ENCODE measurements around the gene PORCN.
A peak's percentile ranks its signal among the peaks of the same experiment; 100 is the strongest.

PORCN gene

GRCh38 chrX:48468693-48469691 lies 39.8 kb upstream of the PORCN start:
- Histone ChIP-seq H3K4me1 (ENCODE audit: insufficient read depth, low read length, severe bottlenecking) (peaks cover 25% of the 10 kb centered on the region), H3F3A (ENCODE audit: insufficient read depth, low read length) (no peaks in the 10 kb centered on the region), H3K27me3 (ENCODE audit: insufficient read depth, low read length) (no peaks in the 10 kb centered on the region), H3K36me3 (ENCODE audit: insufficient read depth, low read length) (no peaks in the 10 kb centered on the region), H3K9me2 (ENCODE audit: low read depth, low read length) (no peaks in the 10 kb centered on the region), H2AFZ (ENCODE audit: low read length) (no peak overlapping the region), H3K4me3 (ENCODE audit: low read depth, low read length, poor library complexity, severe bottlenecking) (peak overlapping the region; percentile 74), H3K27ac (ENCODE audit: low read depth, low read length, poor library complexity, severe bottlenecking) (peak overlapping the region; percentile 35), H3K79me2 (ENCODE audit: insufficient read depth, low read length) (no peaks in the 10 kb centered on the region), H4K20me1 (ENCODE audit: insufficient read depth, low read length) (no peaks in the 10 kb centered on the region), H3K4me2 (ENCODE audit: low read length) (peak overlapping the region; percentile 71), H3K9me3 (ENCODE audit: low read length) (no peaks in the 10 kb centered on the region), H3K9ac (ENCODE audit: low read length) (peak overlapping the region; percentile 82)
- TF ChIP-seq CTCF (IDR thresholded peaks at IDR 0.05; ENCODE audit: low read length) (peak; percentile 55), EZH2 (IDR thresholded peaks at IDR 0.05; ENCODE audit: borderline replicate concordance, low read length) (no peak)

GRCh38 chrX:48470110-48470832 lies 38.5 kb upstream of the PORCN start, which contains the start of gene SLC38A5:
Gene SLC38A5, minus strand, starts transcription at chrX:48470260. Its CDS starts 2,336 bp downstream, at chrX:48467924.
- H3K4me2 ChIP-seq (ENCODE audit: low read length): peak within 1 kb of the TSS; percentile 71
- H3K4me3 ChIP-seq (ENCODE audit: low read depth, low read length, poor library complexity, severe bottlenecking): peak within 1 kb of the TSS; percentile 74
- no peaks in the 10 kb centered on the region for H3K9me3 ChIP-seq (ENCODE audit: low read length)
- peak within 1 kb of the TSS; percentile 82 for H3K9ac ChIP-seq (ENCODE audit: low read length)
- H3F3A ChIP-seq (ENCODE audit: insufficient read depth, low read length): no peaks in the 10 kb centered on the region
- no peak for TF ChIP-seq EZH2 (IDR thresholded peaks at IDR 0.05; ENCODE audit: borderline replicate concordance, low read length)
- no peak for TF ChIP-seq CTCF (IDR thresholded peaks at IDR 0.05; ENCODE audit: low read length)
- no peak within 1 kb of the TSS for H2AFZ ChIP-seq (ENCODE audit: low read length)
- no peaks in the 10 kb centered on the region for H3K9me2 ChIP-seq (ENCODE audit: low read depth, low read length)
- no peaks in the 10 kb centered on the region for H3K27me3 ChIP-seq (ENCODE audit: insufficient read depth, low read length)
- no peaks in the 10 kb centered on the region for H4K20me1 ChIP-seq (ENCODE audit: insufficient read depth, low read length)
- no peaks in the 10 kb centered on the region for H3K36me3 ChIP-seq (ENCODE audit: insufficient read depth, low read length)
- H3K4me1 ChIP-seq (ENCODE audit: insufficient read depth, low read length, severe bottlenecking): peaks cover 33% of the 10 kb centered on the region
- peak within 1 kb of the TSS; percentile 35 for H3K27ac ChIP-seq (ENCODE audit: low read depth, low read length, poor library complexity, severe bottlenecking)
- no peaks in the 10 kb centered on the region for H3K79me2 ChIP-seq (ENCODE audit: insufficient read depth, low read length)

GRCh38 chrX:48470833-48471118 lies 38.0 kb upstream of the PORCN start:
- no peak for TF ChIP-seq EZH2 (IDR thresholded peaks at IDR 0.05; ENCODE audit: borderline replicate concordance, low read length)
- TF ChIP-seq CTCF (IDR thresholded peaks at IDR 0.05; ENCODE audit: low read length): no peak
- H3K79me2 ChIP-seq (ENCODE audit: insufficient read depth, low read length): no peaks in the 10 kb centered on the region
- no peaks in the 10 kb centered on the region for H4K20me1 ChIP-seq (ENCODE audit: insufficient read depth, low read length)
- no peak overlapping the region for H3K9ac ChIP-seq (ENCODE audit: low read length)
- H3K9me2 ChIP-seq (ENCODE audit: low read depth, low read length): no peaks in the 10 kb centered on the region
- H3K4me3 ChIP-seq (ENCODE audit: low read depth, low read length, poor library complexity, severe bottlenecking): no peak overlapping the region
- no peaks in the 10 kb centered on the region for H3K27me3 ChIP-seq (ENCODE audit: insufficient read depth, low read length)
- no peak overlapping the region for H2AFZ ChIP-seq (ENCODE audit: low read length)
- H3K4me1 ChIP-seq (ENCODE audit: insufficient read depth, low read length, severe bottlenecking): peaks cover 33% of the 10 kb centered on the region
- no peaks in the 10 kb centered on the region for H3F3A ChIP-seq (ENCODE audit: insufficient read depth, low read length)
- H3K36me3 ChIP-seq (ENCODE audit: insufficient read depth, low read length): no peaks in the 10 kb centered on the region
- no peaks in the 10 kb centered on the region for H3K9me3 ChIP-seq (ENCODE audit: low read length)
- H3K4me2 ChIP-seq (ENCODE audit: low read length): no peak overlapping the region
- no peak overlapping the region for H3K27ac ChIP-seq (ENCODE audit: low read depth, low read length, poor library complexity, severe bottlenecking)
